Measurements from ENCODE around the gene ZNF749. TPM values are rescaled to one million over a fixed set of nuclear protein-coding genes. Genes with fewer than 3 reads are reported as not detected.

The ZNF749 gene
- total RNA-seq, 2 donors from 2014 or later: 25.0 to 28.5 TPM

GRCh38 chr19:57436417-57436816 lies 1.3 kb downstream of the ZNF749 start:
- WGBS, 2 experiments (ENCODE audit: insufficient coverage in 1 of 2, insufficient read length in 1 of 2): 78% methylated on average over 1 of the region's 1 CpG; no CpG with 5 or more reads in 1 of the 2 experiments
- TF ChIP-seq, protein P1, sequence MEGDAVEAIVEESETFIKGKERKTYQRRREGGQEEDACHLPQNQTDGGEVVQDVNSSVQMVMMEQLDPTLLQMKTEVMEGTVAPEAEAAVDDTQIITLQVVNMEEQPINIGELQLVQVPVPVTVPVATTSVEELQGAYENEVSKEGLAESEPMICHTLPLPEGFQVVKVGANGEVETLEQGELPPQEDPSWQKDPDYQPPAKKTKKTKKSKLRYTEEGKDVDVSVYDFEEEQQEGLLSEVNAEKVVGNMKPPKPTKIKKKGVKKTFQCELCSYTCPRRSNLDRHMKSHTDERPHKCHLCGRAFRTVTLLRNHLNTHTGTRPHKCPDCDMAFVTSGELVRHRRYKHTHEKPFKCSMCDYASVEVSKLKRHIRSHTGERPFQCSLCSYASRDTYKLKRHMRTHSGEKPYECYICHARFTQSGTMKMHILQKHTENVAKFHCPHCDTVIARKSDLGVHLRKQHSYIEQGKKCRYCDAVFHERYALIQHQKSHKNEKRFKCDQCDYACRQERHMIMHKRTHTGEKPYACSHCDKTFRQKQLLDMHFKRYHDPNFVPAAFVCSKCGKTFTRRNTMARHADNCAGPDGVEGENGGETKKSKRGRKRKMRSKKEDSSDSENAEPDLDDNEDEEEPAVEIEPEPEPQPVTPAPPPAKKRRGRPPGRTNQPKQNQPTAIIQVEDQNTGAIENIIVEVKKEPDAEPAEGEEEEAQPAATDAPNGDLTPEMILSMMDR (conservative IDR thresholded peaks at IDR 0.05): no peak
- peak overlapping the region; percentile 92 for H3K4me3 ChIP-seq (ENCODE audit: low read length)
- no peak overlapping the region for H3K27ac ChIP-seq (ENCODE audit: low read depth, low read length)
- peaks cover 8% of the 10 kb centered on the region for H3K9me3 Mint-ChIP-seq
- no peaks in the 10 kb centered on the region for H3K4me1 ChIP-seq (ENCODE audit: control insufficient read depth, insufficient read depth, low read length)
- peak overlapping the region; percentile 98 for H3K27ac Mint-ChIP-seq
- peaks cover 27% of the 10 kb centered on the region for H3K4me1 Mint-ChIP-seq
- H3K27me3 Mint-ChIP-seq (ENCODE audit: insufficient read depth): no peaks in the 10 kb centered on the region
- DNase-seq: no peak
- peaks cover 18% of the 10 kb centered on the region for H3K36me3 ChIP-seq (ENCODE audit: control insufficient read depth, insufficient read depth, low read length)
- H3K4me3 Mint-ChIP-seq: peak overlapping the region; percentile 90
- peak overlapping the region; percentile 47 for H3K9ac ChIP-seq (ENCODE audit: extremely low read depth, low read length, poor library complexity, severe bottlenecking)
- H3K36me3 Mint-ChIP-seq (ENCODE audit: low read depth): peaks cover 23% of the 10 kb centered on the region
- H3K9me3 ChIP-seq (ENCODE audit: control insufficient read depth, low read length): no peaks in the 10 kb centered on the region
- H3K27me3 ChIP-seq (ENCODE audit: control insufficient read depth, insufficient read depth, low read length, poor library complexity, severe bottlenecking): no peaks in the 10 kb centered on the region

DNA sequence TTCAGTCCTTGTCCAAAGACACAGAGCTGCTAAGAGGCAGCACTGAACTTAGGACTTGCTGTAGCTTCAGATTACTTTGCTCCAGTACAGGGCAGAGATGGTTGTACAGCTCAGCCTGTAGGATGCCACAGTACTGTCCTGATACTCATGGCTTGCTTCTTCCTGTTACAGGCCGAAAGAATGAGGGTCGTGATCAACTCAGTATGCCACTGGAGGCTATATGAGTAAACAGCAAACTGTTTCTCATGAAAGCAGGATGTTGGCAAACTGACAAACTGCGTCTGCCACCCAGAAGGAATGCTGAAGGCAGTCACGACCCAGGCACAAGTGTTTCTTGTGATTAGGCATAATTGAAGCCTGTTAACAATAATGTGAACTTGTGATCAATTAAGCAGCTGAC lies 2.8 kb downstream of the ZNF749 start:
- Histone ChIP-seq H3K4me3 (ENCODE audit: low read length) (no peak overlapping the region), H3K27me3 (ENCODE audit: control insufficient read depth, insufficient read depth, low read length, poor library complexity, severe bottlenecking) (no peaks in the 10 kb centered on the region), H3K9ac (ENCODE audit: extremely low read depth, low read length, poor library complexity, severe bottlenecking) (no peak overlapping the region), H3K27ac (ENCODE audit: low read depth, low read length) (no peak overlapping the region), H3K9me3 (ENCODE audit: control insufficient read depth, low read length) (no peaks in the 10 kb centered on the region), H3K36me3 (ENCODE audit: control insufficient read depth, insufficient read depth, low read length) (peaks cover 23% of the 10 kb centered on the region), H3K4me1 (ENCODE audit: control insufficient read depth, insufficient read depth, low read length) (peaks cover 5% of the 10 kb centered on the region)
- Mint-ChIP-seq H3K4me1 (peaks cover 34% of the 10 kb centered on the region), H3K27me3 (ENCODE audit: insufficient read depth) (no peaks in the 10 kb centered on the region), H3K36me3 (ENCODE audit: low read depth) (peaks cover 39% of the 10 kb centered on the region), H3K4me3 (no peak overlapping the region), H3K9me3 (peaks cover 12% of the 10 kb centered on the region), H3K27ac (no peak overlapping the region)
- TF ChIP-seq, protein P1 (conservative IDR thresholded peaks at IDR 0.05): no peak
- 90 to 100% methylated on average over 3 to 4 of the region's 4 CpGs for WGBS, 2 experiments (ENCODE audit: insufficient coverage in 1 of 2, insufficient read length in 1 of 2)
- DNase-seq: no peak

DNA sequence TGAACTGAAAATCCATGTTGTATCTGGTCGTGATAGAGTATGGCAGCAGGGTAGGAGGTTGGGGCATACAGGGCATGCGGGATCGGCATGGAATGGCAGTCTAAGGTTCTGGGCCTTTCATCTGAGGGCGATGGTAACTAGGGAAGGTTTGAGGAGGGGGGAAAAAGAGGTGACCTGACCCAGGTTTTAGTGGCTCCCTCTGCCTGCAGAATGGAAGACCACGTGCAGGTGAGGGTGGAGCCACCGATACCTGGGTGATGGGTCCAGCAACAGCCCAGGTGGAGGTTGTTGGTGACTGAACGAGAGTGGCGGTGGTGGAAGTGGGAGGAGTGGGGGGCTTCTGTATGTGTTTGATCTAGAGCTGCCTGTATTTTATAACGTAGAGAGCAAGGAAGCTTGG lies 3.8 kb downstream of the ZNF749 start:
- Mint-ChIP-seq H3K27me3 (ENCODE audit: insufficient read depth) (no peaks in the 10 kb centered on the region), H3K4me3 (no peak overlapping the region), H3K36me3 (ENCODE audit: low read depth) (peaks cover 49% of the 10 kb centered on the region), H3K4me1 (peaks cover 34% of the 10 kb centered on the region), H3K27ac (no peak overlapping the region), H3K9me3 (peaks cover 21% of the 10 kb centered on the region)
- DNase-seq: peak; percentile 45
- TF ChIP-seq, protein P1 (conservative IDR thresholded peaks at IDR 0.05): peak; percentile 49
- Histone ChIP-seq H3K27ac (ENCODE audit: low read depth, low read length) (no peak overlapping the region), H3K9ac (ENCODE audit: extremely low read depth, low read length, poor library complexity, severe bottlenecking) (no peak overlapping the region), H3K36me3 (ENCODE audit: control insufficient read depth, insufficient read depth, low read length) (peaks cover 33% of the 10 kb centered on the region), H3K9me3 (ENCODE audit: control insufficient read depth, low read length) (peaks cover 7% of the 10 kb centered on the region), H3K4me3 (ENCODE audit: low read length) (no peak overlapping the region), H3K4me1 (ENCODE audit: control insufficient read depth, insufficient read depth, low read length) (peaks cover 5% of the 10 kb centered on the region), H3K27me3 (ENCODE audit: control insufficient read depth, insufficient read depth, low read length, poor library complexity, severe bottlenecking) (no peaks in the 10 kb centered on the region)
- WGBS, 2 experiments (ENCODE audit: insufficient coverage in 1 of 2, insufficient read length in 1 of 2): 91 to 93% methylated on average over 6 to 9 of the region's 9 CpGs
